Measurements from ENCODE around the gene SERPINE1. TPM values are rescaled to one million over a fixed set of nuclear protein-coding genes. Genes with fewer than 3 reads are reported as not detected.

Gene SERPINE1
- total RNA-seq, 4 donors from 2014 or later: 1.1 to 4.8 (median 3.1) TPM

DNA sequence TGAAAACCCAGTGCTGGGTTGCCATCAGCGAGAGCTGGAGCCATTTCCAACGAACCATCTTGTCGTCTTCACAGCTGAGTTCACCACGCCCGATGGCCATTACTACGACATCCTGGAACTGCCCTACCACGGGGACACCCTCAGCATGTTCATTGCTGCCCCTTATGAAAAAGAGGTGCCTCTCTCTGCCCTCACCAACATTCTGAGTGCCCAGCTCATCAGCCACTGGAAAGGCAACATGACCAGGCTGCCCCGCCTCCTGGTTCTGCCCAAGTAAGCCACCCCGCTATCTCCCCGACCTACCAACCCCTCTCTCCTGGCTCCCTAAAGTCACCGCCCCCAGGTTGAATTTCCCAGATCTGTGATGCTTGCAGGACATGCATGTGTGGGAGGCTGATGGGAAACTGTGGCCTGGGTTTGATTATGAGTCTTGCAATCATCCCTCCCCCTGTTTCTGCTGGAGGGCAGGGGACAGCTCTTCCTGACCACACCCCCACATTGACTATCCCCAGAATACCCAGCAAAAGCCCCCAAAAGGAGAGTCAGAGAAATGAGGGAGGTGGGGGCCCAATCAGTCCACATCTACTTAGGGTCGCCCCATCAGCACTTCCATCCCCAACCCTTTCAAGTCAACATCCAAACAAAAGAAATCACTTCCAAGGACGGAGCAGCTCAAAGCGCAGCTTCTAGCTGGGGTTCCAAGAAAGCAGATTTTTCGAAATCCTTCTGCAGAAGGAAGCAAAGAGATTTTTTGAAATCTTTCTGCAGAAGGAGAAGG is 6.9 kb downstream of the SERPINE1 start:
- Histone ChIP-seq H3K27me3 (no peaks in the 10 kb centered on the region), H3K4me1 (peaks cover 0 to 18% (median 9%) of the 10 kb centered on the region in 3 donors), H3K27ac (no peak overlapping the region), H3K9me3 (no peaks in the 10 kb centered on the region), H3K36me3 (peaks cover 0 to 35% (median 0%) of the 10 kb centered on the region in 3 donors), H3K4me3 (no peak overlapping the region)
- TF ChIP-seq CTCF (IDR thresholded peaks at IDR 0.05) (no peak), POLR2A (IDR thresholded peaks at IDR 0.05) (no peak)
- DNase-seq: no peak
- intact Hi-C loops (cut with DNase I): no loop called here
- 67 to 70% methylated on average over 14 of the region's 15 CpGs for WGBS, 2 donors

DNA sequence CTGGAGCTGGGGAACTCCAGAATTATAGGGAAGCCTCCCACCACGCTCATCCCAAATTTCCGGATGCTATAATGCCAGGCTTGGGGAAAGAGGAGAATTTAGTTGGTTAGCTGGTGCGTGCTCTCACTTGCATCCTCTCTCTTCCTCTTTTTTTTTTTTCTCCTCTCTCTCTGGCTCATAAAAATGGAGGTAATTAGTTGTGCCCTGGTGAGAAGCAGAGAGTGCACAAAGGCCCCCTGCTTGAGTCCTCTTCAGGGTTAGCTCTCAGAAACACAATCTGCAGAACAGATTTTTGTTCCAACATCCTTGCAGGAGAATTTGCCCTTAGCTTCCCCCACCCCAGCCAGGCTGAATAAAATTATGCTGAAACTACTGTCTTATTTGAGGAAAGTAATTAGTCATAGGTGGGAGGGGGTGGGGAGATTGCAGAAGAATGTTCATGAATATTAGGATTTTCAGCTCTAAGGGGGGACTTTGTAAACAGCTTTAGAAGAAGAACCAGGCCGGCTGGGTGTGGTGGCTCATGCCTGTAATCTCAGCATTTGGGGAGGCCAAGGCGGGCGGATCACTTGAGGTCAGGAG is 7.6 kb downstream of the SERPINE1 start:
- 59 to 63% methylated on average over 6 of the region's 6 CpGs for WGBS, 2 donors
- H3K27me3 ChIP-seq: no peaks in the 10 kb centered on the region
- no peak for TF ChIP-seq POLR2A (IDR thresholded peaks at IDR 0.05)
- no peak for TF ChIP-seq CTCF (IDR thresholded peaks at IDR 0.05)
- H3K9me3 ChIP-seq: no peaks in the 10 kb centered on the region
- intact Hi-C loops (cut with DNase I): no loop called here
- no peak overlapping the region for H3K27ac ChIP-seq
- H3K36me3 ChIP-seq: peaks cover 0 to 35% (median 0%) of the 10 kb centered on the region in 3 donors
- peaks cover 0 to 20% (median 14%) of the 10 kb centered on the region in 3 donors for H3K4me1 ChIP-seq
- no peak for DNase-seq
- no peak overlapping the region for H3K4me3 ChIP-seq

DNA sequence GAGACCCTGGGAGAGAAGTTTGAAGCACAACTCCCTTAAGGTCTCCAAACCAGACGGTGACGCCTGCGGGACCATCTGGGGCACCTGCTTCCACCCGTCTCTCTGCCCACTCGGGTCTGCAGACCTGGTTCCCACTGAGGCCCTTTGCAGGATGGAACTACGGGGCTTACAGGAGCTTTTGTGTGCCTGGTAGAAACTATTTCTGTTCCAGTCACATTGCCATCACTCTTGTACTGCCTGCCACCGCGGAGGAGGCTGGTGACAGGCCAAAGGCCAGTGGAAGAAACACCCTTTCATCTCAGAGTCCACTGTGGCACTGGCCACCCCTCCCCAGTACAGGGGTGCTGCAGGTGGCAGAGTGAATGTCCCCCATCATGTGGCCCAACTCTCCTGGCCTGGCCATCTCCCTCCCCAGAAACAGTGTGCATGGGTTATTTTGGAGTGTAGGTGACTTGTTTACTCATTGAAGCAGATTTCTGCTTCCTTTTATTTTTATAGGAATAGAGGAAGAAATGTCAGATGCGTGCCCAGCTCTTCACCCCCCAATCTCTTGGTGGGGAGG is 10.8 kb downstream of the SERPINE1 start:
- intact Hi-C loops (cut with DNase I): no loop called here
- Histone ChIP-seq H3K4me1 (peaks cover 0 to 36% (median 14%) of the 10 kb centered on the region in 3 donors), H3K9me3 (no peaks in the 10 kb centered on the region), H3K36me3 (peaks cover 0 to 18% (median 0%) of the 10 kb centered on the region in 3 donors), H3K4me3 (peak overlapping the region in 1 of 4 donors; percentile 55), H3K27me3 (no peaks in the 10 kb centered on the region), H3K27ac (peak overlapping the region; percentile 35 to 78 (median 74))
- 80 to 90% methylated on average over 6 to 9 of the region's 9 CpGs for WGBS, 2 donors
- TF ChIP-seq CTCF (IDR thresholded peaks at IDR 0.05) (no peak), POLR2A (IDR thresholded peaks at IDR 0.05) (no peak)
- DNase-seq: no peak

- intact Hi-C loops (cut with DNase I): no loop called here
- 4% methylated on average over 10 to 11 of the region's 16 CpGs for WGBS, 2 donors
- peak overlapping the region in 2 of 4 donors; percentile 13 to 55 for H3K4me3 ChIP-seq
These were observed 11.4 kb downstream of the SERPINE1 start for GRCh38 chr7:101138213-101138870.

More at GRCh38 chr7:101138213-101138870, 11.4 kb downstream of the SERPINE1 start:
- TF ChIP-seq POLR2A (IDR thresholded peaks at IDR 0.05): no peak
- TF ChIP-seq CTCF (IDR thresholded peaks at IDR 0.05): peak; percentile 58 to 81 (median 68)
- Histone ChIP-seq H3K4me1 (peaks cover 0 to 36% (median 14%) of the 10 kb centered on the region in 3 donors), H3K9me3 (no peaks in the 10 kb centered on the region), H3K36me3 (peaks cover 0 to 18% (median 0%) of the 10 kb centered on the region in 3 donors), H3K27me3 (no peaks in the 10 kb centered on the region), H3K27ac (peak overlapping the region; percentile 35 to 78 (median 74))
- peak; percentile 20 for DNase-seq

All from esophagus squamous epithelium (tissue), 5 donors.